PC-3 (cell line): ENCODE results near the gene ADARB2. TPM values are rescaled to one million over a fixed set of nuclear protein-coding genes. Genes with fewer than 3 reads are reported as not detected.

Experiments used
- ATAC-seq: fragments of 200-7000 bp; cut with Tn5 transposase; 2 replicates; pipeline ENCODE4 v1.9.1; 2020; ENCODE audit warnings: mild to moderate bottlenecking, moderate library complexity
- BruUV-seq: library from RNA; stranded (reverse); fragments of 400-500 nt; replicated peaks from 2 replicates; lab custom pipeline; 2021; lab: Mats Ljungman, UMichigan
- CTCF ChIA-PET: fragments of 300-600 bp; sonication (Branson Sonifier 250); formaldehyde crosslinking; loops from one replicate; lab custom pipeline; 2022; ENCODE audit warnings: antibody characterized with exemption; lab: Charles Lee
- POLR2A ChIA-PET: fragments of 300-600 bp; sonication (Branson Sonifier 250); formaldehyde crosslinking; loops from one replicate; lab custom pipeline; 2022; ENCODE audit warnings: antibody characterized with exemption; ENCODE audit not compliant: unreplicated experiment; lab: Charles Lee
- DNase-seq: peaks from one replicate; pipeline ENCODE4 v3.0.0-alpha.2; 2015
- H2AFZ ChIP-seq: fragments of 300-600 bp; sonication (generic); 2 replicates; pipeline ENCODE4 v1.6.0; 2016; ENCODE audit warnings: antibody characterized with exemption, low read length
- H3F3A ChIP-seq: fragments of 300-600 bp; sonication (generic); one replicate; pipeline ENCODE4 v1.6.0; 2017; ENCODE audit warnings: antibody characterized with exemption, low read length, control low read depth, mild to moderate bottlenecking; ENCODE audit not compliant: unreplicated experiment
- H3K27ac ChIP-seq: fragments of 300-600 bp; sonication (generic); 2 replicates; pipeline ENCODE4 v1.5.1; 2016; ENCODE audit warnings: mild to moderate bottlenecking, low read length
- H3K27me3 ChIP-seq: fragments of 300-600 bp; sonication (generic); 2 replicates; pipeline ENCODE4 v1.6.1; 2016; ENCODE audit warnings: low read length, mixed read lengths
- H3K36me3 ChIP-seq: fragments of 300-600 bp; sonication (generic); 2 replicates; pipeline ENCODE4 v1.6.1; 2016; ENCODE audit warnings: low read depth, mixed run types, low read length, mixed read lengths
- H3K4me1 ChIP-seq: fragments of 300-600 bp; sonication (generic); 2 replicates; pipeline ENCODE4 v1.5.1; 2016; ENCODE audit warnings: low read length; ENCODE audit not compliant: insufficient read depth
- H3K4me2 ChIP-seq: fragments of 300-600 bp; sonication (generic); 2 replicates; pipeline ENCODE4 v1.6.0; 2016; ENCODE audit warnings: low read length
- H3K4me3 ChIP-seq: fragments of 300-600 bp; sonication (generic); 2 replicates; pipeline ENCODE4 v1.5.1; 2016; ENCODE audit warnings: mild to moderate bottlenecking, low read length, mixed read lengths
- H3K79me2 ChIP-seq: fragments of 300-600 bp; sonication (generic); 2 replicates; pipeline ENCODE4 v1.6.1; 2017; ENCODE audit warnings: low read length, mixed read lengths
- H3K9ac ChIP-seq: fragments of 300-600 bp; sonication (generic); 2 replicates; pipeline ENCODE4 v1.6.0; 2016; ENCODE audit warnings: mild to moderate bottlenecking, low read length
- H3K9me2 ChIP-seq: fragments of 300-600 bp; sonication (generic); replicated peaks from 2 replicates; pipeline ENCODE4 v1.6.1; 2016; ENCODE audit warnings: mixed run types, low read length, mixed read lengths
- H3K9me3 ChIP-seq: fragments of 300-600 bp; sonication (generic); 2 replicates; pipeline ENCODE4 v1.6.1; 2016; ENCODE audit warnings: low read length, mixed read lengths
- H4K20me1 ChIP-seq: fragments of 300-600 bp; sonication (generic); 2 replicates; pipeline ENCODE4 v1.6.1; 2016; ENCODE audit warnings: low read length, mixed read lengths
- CTCF ChIP-seq: fragments of 300-600 bp; sonication (generic); conservative IDR thresholded peaks from 2 replicates; pipeline ENCODE4 v1.5.1; 2017; ENCODE audit warnings: antibody characterized with exemption, low read depth, mild to moderate bottlenecking, low read length
- EZH2 ChIP-seq: fragments of 300-600 bp; sonication (generic); IDR thresholded peaks from one replicate; pipeline ENCODE4 v1.6.1; 2017; ENCODE audit warnings: antibody characterized with exemption, mild to moderate bottlenecking, low read length; ENCODE audit not compliant: unreplicated experiment
- EZH2phosphoT487 ChIP-seq: fragments of 300-600 bp; sonication (generic); IDR thresholded peaks from 2 replicates; pipeline ENCODE4 v1.6.1; 2018; ENCODE audit warnings: mild to moderate bottlenecking, antibody characterized with exemption, low read length, borderline replicate concordance
- intact Hi-C: fragments of 100-400 bp; cut with micrococcal nuclease; formaldehyde crosslinking; loops from 2 replicates; pipeline ENCODE4 v1.9.0; 2023
- total RNA-seq: library from RNA; depleted of rRNA; stranded (reverse); fragments of >200 nt; gene quantifications from 2 replicates; pipeline ENCODE4 v1.2.3, GENCODE V29; 2014

ADARB2 gene
- total RNA-seq, 1 experiment from 2014 or later = not detected

GRCh38 chr10:1172256-1172984 is 564.9 kb downstream of the ADARB2 start:
- H3K27me3 ChIP-seq = peaks cover 1% of the 10 kb centered on the region; the same call in 1 of the 2 replicates

GRCh38 chr10:1171586-1171985 is 565.7 kb downstream of the ADARB2 start:
- H2AFZ ChIP-seq = no peak overlapping the region
- no peaks in the 10 kb centered on the region for H3K9me3 ChIP-seq
- peaks cover 9% of the 10 kb centered on the region; the same call in 1 of the 2 replicates for H3K27me3 ChIP-seq

More at GRCh38 chr10:1172256-1172984, 564.9 kb downstream of the ADARB2 start:
- ChIA-PET POLR2A (no interaction called here), CTCF (no interaction called here)
- H3K4me1 ChIP-seq = no peaks in the 10 kb centered on the region
- ATAC-seq = no peak
- no peaks in the 10 kb centered on the region for H3F3A ChIP-seq
- no peaks in the 10 kb centered on the region for H3K79me2 ChIP-seq
- BruUV-seq = no TSS peak
- DNase-seq = no peak
- no peak overlapping the region for H3K4me3 ChIP-seq
- intact Hi-C loops = no loop called here
- H2AFZ ChIP-seq = no peak overlapping the region
- no peaks in the 10 kb centered on the region for H4K20me1 ChIP-seq
- TF ChIP-seq EZH2 = no peak
- TF ChIP-seq CTCF = no peak
- no peak for TF ChIP-seq EZH2phosphoT487
- no peak overlapping the region for H3K27ac ChIP-seq
- H3K9ac ChIP-seq = no peak overlapping the region
- no peaks in the 10 kb centered on the region for H3K9me2 ChIP-seq
- H3K36me3 ChIP-seq = no peaks in the 10 kb centered on the region
- H3K9me3 ChIP-seq = no peaks in the 10 kb centered on the region
- H3K4me2 ChIP-seq = no peak overlapping the region

More at GRCh38 chr10:1171586-1171985, 565.7 kb downstream of the ADARB2 start:
- ATAC-seq = no peak
- Histone ChIP-seq H4K20me1 (no peaks in the 10 kb centered on the region), H3F3A (no peaks in the 10 kb centered on the region), H3K4me1 (no peaks in the 10 kb centered on the region), H3K79me2 (no peaks in the 10 kb centered on the region), H3K4me3 (no peak overlapping the region), H3K4me2 (no peak overlapping the region), H3K9ac (no peak overlapping the region), H3K36me3 (no peaks in the 10 kb centered on the region), H3K27ac (no peak overlapping the region), H3K9me2 (no peaks in the 10 kb centered on the region)
- intact Hi-C loops = no loop called here
- CTCF ChIA-PET = no interaction called here
- DNase-seq = no peak
- BruUV-seq = no TSS peak
- POLR2A ChIA-PET = no interaction called here
- TF ChIP-seq EZH2 (no peak), CTCF (no peak), EZH2phosphoT487 (no peak)
